Medulla oblongata (tissue), 1 donor: Measurements from ENCODE around the gene RXFP3.
"Not testable (repeated sequence)": the region's sequence is repeated elsewhere in the genome, so short reads cannot be mapped to it uniquely, and the experiment has no call there.

Experiments used
- DNase-seq: peaks from one replicate; pipeline ENCODE4 v3.0.0-alpha.2; 2015; ENCODE audit errors: extremely low spot score

Gene RXFP3

DNA sequence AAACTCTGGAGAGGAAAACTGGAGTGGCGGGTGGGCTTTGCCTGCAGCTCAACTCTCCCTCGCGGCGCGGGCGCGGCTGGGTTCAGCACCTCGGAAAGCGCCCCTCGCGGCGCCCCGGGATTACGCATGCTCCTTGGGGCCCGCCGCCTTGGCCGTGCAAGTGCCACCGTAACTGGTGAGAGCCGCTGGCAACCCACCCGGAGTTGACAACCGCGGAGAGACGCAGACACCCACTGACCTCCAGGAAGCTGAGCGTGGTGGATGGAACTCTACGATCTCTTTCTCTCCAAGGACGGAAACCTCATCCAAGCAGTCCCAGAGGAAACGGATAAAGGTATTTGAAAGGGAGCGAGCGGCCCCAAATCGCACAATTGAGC lies 194 bp upstream of the RXFP3 start:
- peak; percentile 13 for DNase-seq

DNA sequence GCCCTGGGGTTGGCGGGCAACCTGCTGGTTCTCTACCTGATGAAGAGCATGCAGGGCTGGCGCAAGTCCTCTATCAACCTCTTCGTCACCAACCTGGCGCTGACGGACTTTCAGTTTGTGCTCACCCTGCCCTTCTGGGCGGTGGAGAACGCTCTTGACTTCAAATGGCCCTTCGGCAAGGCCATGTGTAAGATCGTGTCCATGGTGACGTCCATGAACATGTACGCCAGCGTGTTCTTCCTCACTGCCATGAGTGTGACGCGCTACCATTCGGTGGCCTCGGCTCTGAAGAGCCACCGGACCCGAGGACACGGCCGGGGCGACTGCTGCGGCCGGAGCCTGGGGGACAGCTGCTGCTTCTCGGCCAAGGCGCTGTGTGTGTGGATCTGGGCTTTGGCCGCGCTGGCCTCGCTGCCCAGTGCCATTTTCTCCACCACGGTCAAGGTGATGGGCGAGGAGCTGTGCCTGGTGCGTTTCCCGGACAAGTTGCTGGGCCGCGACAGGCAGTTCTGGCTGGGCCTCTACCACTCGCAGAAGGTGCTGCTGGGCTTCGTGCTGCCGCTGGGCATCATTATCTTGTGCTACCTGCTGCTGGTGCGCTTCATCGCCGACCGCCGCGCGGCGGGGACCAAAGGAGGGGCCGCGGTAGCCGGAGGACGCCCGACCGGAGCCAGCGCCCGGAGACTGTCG lies 976 bp downstream of the RXFP3 start:
- no peak for DNase-seq

DNA sequence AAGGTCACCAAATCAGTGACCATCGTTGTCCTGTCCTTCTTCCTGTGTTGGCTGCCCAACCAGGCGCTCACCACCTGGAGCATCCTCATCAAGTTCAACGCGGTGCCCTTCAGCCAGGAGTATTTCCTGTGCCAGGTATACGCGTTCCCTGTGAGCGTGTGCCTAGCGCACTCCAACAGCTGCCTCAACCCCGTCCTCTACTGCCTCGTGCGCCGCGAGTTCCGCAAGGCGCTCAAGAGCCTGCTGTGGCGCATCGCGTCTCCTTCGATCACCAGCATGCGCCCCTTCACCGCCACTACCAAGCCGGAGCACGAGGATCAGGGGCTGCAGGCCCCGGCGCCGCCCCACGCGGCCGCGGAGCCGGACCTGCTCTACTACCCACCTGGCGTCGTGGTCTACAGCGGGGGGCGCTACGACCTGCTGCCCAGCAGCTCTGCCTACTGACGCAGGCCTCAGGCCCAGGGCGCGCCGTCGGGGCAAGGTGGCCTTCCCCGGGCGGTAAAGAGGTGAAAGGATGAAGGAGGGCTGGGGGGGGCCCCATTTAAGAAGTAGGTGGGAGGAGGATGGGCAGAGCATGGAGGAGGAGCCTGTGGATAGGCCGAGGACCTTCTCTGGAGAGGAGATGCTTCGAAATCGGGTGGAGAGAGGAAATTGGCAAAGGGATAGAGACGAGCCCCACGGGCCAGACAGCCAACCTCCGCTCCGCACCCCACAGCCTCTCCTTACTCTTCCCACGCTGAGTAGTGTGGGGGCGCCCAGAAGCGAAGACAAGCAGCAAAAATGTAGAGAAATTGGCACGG lies 1.7 kb downstream of the RXFP3 start:
- no peak for DNase-seq

DNA sequence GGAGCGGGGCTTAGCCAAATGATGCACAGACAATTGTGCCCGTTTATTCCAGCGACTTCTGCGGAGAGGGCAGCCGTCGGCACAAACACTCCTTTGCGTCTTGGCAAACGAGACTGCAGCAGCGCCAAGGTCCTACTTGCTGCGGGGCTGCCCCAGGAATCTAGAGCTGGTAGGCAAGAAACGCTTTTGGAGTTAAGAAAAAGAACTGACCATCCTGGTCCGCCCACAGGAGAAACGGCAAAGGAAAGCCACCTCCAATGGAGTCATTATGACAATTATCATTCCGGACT lies 2.3 kb downstream of the RXFP3 start:
- DNase-seq, result no peak

DNA sequence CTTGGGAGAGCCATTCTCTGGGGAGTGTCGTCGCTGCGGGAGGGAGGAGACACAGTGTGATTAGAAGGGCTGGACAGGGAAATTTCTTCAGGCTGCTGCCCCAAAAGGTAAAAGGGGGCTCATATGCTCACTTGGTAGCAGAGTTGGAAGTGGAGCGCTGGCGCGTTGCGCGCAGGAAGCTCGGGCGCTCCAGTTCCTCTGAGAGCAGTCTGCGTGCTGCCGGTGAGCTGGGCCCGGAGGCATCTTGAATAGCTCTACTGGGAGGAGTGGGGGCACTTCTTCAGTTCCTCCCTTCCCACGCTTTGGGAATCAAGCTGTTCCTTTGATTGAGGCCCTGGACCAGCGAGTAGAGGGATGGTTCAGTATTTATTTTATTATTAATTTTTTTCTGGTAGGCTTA lies 2.7 kb downstream of the RXFP3 start:
- DNase-seq, result no peak

DNA sequence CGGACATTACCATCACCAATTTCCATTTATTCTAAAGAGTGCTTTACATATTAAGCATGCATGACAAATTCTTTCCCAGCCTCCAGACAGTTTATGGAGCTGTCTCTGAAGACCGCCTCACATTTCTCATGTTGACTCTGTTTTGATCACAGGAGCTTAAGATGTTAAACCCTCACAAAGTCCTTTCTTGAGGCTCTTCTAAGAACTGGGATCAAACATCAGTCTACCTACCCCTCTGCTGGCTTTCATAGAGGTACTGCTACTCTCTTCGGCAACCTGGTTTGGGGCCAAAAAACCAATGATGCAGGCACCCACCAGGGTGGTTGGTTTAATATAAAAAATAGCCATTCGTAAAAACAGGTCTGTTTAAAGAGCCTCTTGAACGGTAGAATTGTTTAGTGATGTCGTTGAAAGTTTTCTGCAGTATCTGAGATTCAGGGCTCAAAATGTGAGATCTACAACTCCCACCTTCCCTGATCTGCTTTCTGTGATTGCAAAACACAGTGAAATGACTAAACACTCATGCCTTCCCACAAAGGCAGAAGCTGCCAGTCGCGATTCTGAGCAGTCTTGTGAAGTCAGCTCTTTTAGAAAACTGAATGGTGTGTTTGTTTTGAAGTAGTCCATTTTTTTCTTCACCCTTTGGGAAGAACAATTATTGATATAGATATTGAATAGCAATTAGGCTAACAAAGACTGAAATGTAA lies 3.5 kb downstream of the RXFP3 start:
- no peak for DNase-seq

DNA sequence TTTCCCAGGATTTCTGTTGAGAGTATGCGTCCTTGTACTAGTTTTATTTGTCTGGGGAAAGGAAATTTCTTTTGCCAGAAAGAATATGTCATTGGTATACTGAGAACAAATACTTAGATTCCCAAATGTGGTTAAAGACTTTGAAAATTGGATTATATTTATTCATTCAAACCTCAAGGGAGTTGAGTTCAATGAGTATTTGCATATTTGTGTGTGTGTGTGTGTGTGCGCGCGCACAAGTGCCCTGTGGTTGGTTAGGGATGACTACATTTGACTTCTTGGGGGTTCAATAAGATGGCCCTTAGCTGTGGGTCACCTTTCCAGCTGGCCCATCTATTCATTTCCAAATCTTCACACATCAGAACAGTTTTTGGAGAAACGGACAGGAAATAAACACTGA lies 4.9 kb downstream of the RXFP3 start:
- DNase-seq, result no peak

DNA sequence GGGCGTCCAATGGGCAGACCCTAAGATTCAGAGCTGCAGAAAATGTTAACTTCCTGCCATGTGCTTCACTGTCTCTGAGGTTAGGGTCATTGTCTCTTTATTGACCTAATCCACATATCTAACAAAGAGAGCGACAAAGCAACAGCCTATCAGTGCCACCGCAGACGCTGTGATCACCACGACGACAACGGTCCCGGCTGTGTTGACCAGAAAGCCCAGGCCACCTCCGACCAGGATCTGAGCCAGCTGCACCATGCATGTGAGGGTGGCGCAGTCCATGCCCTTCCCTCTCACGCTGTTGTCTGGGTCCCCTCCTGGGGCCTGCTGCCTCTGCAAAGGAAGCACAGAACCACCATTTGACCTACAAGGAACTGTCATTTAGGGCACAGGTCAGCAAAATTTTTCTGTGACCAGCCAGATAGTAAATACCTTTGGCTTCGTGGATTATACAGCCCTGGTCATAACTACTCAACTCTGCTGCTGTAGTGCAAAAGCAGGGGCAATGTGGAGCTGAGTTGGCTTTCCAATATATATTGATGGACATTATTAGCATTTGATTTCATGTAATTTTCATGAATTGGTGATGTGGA lies 8.5 kb downstream of the RXFP3 start:
- DNase-seq, result no peak

DNA sequence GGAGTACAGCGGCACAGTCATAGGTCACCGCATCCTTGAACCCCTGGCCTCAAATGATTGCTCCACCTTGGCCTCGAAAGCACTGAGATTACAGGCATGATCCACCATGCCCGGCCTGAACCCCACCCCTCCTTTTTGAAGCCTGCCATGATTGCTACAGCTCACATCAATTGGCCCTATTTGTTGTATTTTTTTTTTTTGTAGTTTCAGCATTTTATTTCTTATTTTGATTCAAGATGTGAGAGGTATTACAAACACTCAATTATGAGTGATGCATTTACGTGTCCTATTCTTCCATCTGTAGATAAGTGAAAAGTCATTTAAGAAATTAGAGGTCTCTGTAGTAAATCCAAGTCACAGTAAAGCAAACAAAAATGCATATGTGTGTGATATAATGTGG lies 16.0 kb downstream of the RXFP3 start:
- not testable (repeated sequence) for DNase-seq

DNA sequence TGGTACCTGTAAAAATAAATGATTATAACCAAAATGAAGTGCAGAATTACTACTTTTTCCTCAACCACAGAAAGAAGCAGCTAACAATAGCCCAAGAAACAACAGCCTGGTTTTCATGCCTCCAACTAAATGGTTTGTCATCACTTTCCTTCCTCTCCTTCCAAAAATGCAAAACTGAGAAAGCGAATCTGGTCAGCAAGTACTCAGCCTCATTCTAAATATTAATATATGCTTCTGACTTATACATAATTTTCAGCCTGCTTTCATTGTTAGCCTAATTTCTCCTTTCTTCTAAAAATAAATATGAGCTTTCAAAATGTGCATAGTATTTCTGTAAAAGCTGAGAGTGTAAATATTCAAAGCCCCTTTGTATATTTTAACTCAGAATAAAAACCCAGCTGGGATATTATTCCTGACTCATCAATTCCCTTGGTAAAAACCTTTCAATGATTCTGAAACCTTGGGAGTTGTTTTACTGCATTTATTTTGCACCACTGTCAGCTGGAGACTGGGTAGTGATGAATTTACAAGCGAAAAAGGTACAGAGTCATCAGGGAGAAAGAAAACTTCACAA lies 21.5 kb downstream of the RXFP3 start:
- no peak for DNase-seq

DNA sequence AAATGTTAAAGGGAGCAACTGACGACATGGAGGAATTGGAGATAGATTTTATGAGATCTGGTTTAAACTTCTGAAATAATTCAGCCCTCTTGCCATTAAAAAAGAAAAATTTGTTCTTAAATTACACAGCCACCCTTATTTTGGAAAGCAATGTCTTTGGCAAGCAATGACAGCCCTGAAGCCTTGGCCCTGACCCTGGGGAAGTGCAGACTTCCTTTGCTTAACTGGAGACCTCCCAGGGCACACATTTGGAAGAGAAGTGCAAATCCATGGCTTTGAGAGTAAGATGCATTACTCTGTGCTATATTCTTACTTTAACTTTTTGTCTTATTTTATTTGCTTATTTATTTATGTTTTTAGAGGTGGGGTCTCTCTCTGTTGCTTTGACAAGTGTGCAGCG lies 22.0 kb downstream of the RXFP3 start:
- DNase-seq, result no peak

DNA sequence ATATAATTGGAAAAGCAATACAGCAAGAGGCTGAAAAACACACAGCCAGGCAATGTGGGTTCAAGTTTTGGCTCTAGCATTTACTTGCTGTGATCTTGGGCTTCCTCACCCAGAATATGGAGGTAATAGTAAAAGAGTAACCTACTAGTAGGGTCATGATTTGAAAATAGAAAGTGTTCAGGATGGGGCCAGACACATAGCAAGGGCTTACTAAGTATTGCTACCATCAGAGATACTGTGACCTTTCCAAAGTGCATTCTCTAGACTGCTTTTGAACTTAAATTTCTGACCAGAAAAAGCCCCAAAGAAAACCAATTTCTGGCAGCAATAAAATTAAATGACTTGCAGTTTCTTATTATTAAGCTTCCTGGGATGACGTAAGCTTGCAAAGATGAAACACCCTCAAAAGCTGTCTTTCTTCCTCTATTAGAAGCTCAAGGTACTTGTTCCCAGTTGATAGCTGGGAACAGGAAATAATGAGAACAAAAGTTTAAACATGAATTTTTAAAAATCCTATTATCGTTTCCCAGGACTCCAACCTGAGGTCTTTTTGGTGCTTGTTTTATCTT lies 28.0 kb downstream of the RXFP3 start:
- DNase-seq, result no peak

DNA sequence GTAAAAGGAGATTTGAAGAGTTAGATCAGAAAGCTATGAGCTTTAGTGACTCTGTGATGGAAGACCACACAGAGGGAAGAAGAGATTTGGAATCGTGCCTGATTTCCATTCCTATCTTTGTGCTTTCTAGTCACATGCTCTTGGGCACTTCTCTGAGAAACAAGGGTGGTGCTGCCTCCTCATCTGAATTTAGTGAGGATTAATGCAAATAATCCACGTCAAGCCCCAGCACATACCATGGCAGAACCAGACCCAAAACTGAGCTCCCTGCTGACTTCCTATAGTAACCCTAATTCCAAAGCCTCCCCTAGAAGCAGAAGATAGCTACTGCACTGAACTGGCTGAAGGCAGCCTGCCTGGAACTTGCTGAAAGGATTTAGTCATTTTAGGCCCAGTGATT lies 30.6 kb downstream of the RXFP3 start:
- DNase-seq, result no peak

DNA sequence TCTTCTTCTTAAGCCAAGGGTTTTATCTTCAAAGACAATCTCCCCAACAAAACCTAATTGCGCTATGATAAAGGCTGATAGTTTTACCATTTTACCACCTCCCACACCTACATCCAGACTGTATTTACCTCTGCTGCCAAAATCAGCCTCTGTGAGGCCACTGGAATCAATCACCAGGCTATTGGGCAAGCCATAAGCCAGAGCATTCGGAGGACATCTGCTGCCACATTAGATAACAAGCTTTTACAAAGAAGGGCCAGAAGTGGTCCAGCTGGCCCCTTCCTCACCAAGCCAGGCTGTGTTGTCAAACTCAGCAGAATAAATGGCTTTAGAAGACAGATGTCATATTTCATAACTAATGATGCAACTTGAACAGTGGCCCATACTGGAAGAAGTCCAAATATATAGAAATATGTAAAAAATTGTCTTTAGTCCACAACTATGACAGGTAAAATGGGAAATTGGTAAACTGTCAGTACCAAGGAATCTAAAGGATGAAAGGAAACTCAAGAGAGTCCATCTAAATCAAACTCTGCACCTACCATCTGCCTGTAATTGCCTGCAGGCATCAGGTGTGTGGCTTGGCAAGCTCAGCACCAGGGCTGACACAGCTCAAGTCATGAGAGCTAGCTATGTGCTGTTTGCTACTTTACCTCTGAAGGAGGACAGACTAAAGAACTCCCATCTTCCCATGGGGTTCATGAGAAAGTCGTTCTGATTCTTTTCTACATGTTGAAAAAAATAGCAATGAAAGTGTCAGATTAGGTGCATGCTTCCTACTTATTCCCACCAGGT lies 32.2 kb downstream of the RXFP3 start:
- DNase-seq, result no peak

DNA sequence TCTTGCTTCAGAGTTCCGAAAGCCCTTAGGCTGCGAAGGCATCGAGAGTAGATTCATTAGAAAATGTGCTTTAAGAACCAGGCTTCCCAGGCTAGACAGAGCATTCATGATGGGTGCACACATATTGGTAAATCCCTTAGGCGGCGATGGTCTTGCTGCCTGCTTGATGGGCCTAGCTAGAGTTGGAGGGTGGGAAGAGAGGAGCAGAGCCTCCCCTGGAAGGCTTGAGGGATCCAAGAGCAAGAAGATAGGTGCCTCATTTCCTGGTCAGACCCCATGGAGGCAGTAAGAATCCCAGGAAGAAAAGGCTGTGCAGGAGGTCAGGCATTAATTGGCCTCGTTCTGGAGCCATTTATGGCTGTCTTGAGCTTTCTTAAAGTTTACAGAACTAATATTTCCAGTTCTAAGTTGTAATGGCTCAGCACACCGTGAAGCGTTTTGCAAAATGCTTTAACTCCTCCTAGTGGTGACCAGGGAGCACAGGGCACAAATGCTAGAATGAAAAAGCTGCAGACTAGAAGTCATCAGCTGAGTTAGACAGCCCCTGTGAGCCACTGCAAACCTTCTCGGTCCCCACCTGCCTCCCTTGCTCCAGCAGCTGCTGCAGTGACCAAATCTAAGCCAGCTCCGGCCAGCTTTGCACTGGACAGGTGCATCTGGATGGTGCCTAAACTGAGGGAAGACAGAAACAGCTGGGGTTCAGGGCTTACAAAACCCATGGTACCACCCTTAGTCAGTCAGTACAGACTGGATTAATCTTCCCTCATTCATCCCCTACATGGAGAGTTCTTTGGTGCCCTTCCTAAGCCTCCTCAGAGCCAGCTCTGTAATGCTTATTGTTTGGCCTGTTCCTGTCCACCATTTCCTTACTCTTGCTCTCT lies 33.6 kb downstream of the RXFP3 start:
- peak; percentile 45 for DNase-seq

DNA sequence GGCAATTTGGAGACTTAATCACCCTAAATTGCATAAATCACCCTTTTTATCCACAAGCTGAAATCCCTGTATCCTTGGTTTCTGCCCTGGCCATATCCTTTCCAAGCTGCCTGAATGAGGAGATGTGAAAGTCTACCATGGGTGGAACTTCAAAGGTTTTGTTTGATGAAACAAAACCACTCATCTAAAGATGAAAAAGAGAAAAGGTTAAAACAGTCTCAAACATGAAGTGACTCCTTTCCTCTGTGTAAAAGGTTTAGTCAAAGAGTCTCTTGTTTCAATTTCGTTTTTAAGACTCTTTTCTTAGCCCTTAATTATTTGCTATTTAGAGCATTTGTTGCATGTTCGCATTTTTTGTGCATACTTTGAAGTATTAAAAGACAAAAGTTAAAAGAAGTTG lies 37.1 kb downstream of the RXFP3 start:
- DNase-seq, result no peak

DNA sequence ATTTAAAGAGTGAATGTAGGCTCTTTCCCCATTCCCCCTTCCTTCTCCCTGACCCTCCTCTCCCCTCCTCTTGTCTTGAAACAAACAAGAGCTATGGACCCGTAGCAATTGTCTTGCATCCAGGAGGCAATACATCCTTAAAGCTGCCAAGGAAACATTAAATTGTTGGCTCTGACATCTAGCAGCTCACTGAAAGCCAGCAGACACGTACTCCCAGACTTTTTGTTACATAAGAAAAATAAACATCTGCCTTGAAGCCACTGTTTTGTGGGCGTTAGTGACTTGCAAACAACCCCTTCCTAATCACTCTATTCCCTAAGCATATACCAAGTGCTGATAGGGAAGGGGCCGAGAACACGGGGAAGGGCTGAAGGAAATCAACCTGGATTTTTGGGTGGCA lies 39.7 kb downstream of the RXFP3 start:
- DNase-seq, result no peak

DNA sequence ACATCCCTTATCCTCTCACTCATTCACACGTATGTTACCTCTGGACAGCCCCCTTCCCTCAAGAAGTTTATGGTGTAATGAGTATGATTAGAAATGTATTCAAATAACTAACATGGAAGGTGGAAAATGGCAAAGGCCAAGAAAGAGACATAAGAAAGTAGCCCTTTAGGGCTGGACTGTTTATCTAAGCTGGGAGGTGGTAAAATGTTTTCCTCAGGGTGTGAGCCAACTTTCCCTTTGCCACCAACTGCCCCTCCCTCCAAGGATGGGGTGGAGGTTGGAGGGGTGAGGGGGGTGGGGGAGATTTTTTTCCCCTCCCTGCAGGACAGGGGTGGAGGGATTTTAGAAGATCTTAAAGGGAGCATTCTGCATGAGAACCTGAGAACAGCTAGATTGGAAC lies 40.1 kb downstream of the RXFP3 start:
- no peak for DNase-seq

DNA sequence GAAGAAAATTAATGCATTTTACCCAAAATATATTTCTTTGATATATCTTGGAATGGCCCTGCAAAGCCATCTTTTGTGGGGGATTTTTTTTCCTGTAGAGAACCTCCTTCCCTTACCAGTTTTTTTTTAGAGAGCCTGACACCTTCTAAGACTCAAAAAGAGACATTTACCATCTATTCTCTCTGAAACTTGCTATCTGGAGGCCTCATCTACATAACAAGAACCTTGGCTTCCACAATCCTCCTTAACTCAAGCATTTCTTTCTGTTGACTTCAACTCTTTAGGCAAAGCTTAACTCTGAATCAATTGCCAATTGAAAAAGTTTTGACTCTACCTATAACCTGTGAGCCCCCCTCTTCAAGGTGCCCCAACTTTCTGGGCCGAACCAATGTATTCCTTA lies 42.1 kb downstream of the RXFP3 start:
- no peak for DNase-seq

DNA sequence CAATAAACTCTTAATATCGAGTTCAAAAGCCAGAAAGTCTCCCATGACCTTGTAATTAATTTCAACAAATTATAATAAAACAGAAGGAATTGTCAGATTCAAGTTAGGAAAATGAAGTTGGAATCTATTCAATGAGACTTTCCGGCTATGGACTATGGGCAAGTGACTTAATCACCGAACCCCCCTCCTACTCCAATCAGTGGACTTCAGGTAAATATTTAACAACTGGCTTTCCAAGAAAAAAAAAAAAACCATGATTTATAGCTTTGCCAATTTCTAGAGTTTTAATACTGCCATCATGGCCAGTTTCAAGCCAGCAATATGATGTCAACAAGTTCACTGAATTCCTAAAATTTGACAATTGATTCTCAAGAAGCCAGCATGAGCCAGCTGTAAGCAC lies 43.8 kb downstream of the RXFP3 start:
- no peak for DNase-seq
